Measurements from ENCODE around the gene PAFAH1B2. TPM values are rescaled to one million over a fixed set of nuclear protein-coding genes. Genes with fewer than 3 reads are reported as not detected.

The PAFAH1B2 gene
- total RNA-seq, 2 donors from 2014 or later = 30.0 to 44.9 TPM

DNA sequence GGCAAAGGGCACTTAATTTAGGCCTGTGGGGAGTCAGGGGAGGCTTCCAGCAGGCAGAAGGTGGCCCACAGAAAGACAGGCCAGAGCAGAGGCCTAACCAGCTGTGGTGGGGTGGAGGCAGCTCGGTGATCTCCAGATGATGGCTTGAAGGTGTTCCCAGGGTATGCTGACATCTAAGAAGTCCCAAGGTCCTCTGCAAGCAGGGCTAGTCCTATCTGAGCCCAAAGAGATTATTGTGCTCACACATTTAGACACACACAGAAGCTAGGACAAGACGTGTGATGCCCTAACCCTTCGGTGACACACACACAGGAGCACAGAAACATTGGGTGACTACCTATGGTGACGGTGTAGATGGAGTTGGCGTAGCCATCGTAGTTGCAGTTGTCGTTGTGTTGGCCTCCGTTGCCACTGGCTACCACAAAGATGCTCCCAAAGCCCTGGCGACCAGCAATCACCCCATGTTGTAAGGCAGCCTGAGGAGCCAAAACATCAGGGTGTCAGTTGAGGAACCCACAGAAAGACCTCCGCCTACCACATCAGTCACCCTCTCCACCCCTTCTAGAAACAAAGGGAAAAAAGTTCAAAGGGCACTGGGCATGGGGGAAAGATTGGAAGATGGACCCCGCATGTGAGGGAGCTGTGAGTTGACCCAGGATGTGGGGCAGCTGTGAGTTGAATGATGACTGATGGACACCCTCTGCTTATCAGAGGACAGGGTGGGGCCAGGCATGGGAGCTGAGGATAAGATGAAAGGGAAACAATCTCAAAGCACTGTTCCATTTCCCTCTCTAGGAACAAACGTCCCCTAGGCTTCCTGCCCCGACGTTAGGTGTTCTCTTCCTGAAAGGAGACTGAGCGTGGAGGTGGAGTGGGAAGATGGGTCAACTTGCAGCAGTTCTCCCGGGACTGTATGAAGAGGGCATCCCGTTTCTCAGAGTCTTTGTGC, 79.9 kb downstream of the PAFAH1B2 start:
- Histone ChIP-seq H3K4me3 (no peak overlapping the region), H3K4me1 (peaks cover 38% of the 10 kb centered on the region), H3K9me3 (no peaks in the 10 kb centered on the region), H3K27ac (no peak overlapping the region), H3K27me3 (no peaks in the 10 kb centered on the region), H3K36me3 (replicated peaks in 1 of 2; ENCODE audit: insufficient read depth in 1 of 2, low read depth in 2 of 2) (peaks cover 0 to 19% of the 10 kb centered on the region in 2 donors)
- ATAC-seq (no peak), DNase-seq (no peak)
- WGBS, 2 donors = 78 to 87% methylated on average over 15 to 17 of the region's 17 CpGs
- intact Hi-C loops (cut with DNase I) = loop anchor here (10.0 kb wide), 1 partner anchor 349 kb away; no protein-coding TSS in a partner anchor
- TF ChIP-seq POLR2A (IDR thresholded peaks at IDR 0.05) = no peak
- TF ChIP-seq, protein P1, sequence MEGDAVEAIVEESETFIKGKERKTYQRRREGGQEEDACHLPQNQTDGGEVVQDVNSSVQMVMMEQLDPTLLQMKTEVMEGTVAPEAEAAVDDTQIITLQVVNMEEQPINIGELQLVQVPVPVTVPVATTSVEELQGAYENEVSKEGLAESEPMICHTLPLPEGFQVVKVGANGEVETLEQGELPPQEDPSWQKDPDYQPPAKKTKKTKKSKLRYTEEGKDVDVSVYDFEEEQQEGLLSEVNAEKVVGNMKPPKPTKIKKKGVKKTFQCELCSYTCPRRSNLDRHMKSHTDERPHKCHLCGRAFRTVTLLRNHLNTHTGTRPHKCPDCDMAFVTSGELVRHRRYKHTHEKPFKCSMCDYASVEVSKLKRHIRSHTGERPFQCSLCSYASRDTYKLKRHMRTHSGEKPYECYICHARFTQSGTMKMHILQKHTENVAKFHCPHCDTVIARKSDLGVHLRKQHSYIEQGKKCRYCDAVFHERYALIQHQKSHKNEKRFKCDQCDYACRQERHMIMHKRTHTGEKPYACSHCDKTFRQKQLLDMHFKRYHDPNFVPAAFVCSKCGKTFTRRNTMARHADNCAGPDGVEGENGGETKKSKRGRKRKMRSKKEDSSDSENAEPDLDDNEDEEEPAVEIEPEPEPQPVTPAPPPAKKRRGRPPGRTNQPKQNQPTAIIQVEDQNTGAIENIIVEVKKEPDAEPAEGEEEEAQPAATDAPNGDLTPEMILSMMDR (IDR thresholded peaks at IDR 0.05) = no peak

DNA sequence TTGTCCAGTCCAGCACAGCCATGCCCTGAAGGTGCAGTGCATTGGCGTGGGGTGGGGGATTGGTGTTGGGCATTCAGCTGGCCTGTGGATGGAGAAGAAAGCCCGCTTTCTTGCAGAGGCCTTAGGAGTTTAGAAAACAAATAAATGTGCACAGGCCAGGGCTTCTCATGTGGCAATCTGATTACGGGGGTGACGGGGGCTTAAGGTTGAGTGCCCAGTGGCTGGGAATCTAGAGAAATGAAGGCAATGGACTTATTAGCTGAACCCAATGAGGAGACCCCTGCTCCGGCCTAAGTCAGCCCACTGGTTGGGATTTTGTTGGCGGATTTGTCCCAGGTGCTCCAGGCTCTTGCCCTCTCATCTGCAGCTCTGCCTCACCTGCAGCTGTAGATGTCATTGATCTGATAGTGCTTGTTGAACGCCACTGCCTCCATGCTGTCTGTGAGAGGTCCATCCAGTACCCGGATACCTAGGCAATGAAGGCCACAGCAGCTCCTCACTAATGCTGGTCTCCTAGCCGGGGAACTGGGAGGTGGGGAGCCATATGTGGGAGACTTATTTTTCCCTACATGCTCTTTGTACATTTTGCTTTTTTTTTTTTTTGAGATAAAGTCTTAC, 81.6 kb downstream of the PAFAH1B2 start:
- H3K9me3 ChIP-seq = no peaks in the 10 kb centered on the region
- H3K27ac ChIP-seq = no peak overlapping the region
- intact Hi-C loops (cut with DNase I) = loop anchor here (10.0 kb wide), 1 partner anchor 351 kb away; no protein-coding TSS in a partner anchor
- no peak for ATAC-seq
- DNase-seq = no peak
- no peaks in the 10 kb centered on the region for H3K27me3 ChIP-seq
- TF ChIP-seq POLR2A (IDR thresholded peaks at IDR 0.05) = no peak
- TF ChIP-seq, protein P1 (IDR thresholded peaks at IDR 0.05) = no peak
- peaks cover 35% of the 10 kb centered on the region for H3K4me1 ChIP-seq
- H3K36me3 ChIP-seq (replicated peaks in 1 of 2; ENCODE audit: insufficient read depth in 1 of 2, low read depth in 2 of 2) = peaks cover 0 to 21% of the 10 kb centered on the region in 2 donors
- no peak overlapping the region for H3K4me3 ChIP-seq
- WGBS, 2 donors = 83 to 92% methylated on average over 8 to 9 of the region's 9 CpGs

Other genes with a start within 250 kb of the PAFAH1B2 start
- 10 to 100 TPM; 24.1 to 46.1 TPM for gene SIK3, start 45.9 kb upstream of the PAFAH1B2 start, total RNA-seq
- gene SIDT2, start 34.5 kb downstream of the PAFAH1B2 start, total RNA-seq = 10 to 100 TPM; 42.0 to 88.7 TPM
- gene TAGLN, start 55.1 kb downstream of the PAFAH1B2 start, total RNA-seq = 100 to 1,000 TPM; 124 to 372 TPM
- 10 to 100 TPM; 25.9 to 86.0 TPM for gene PCSK7, start 87.8 kb downstream of the PAFAH1B2 start, total RNA-seq
- gene RNF214, start 88.4 kb downstream of the PAFAH1B2 start, total RNA-seq = 10 to 100 TPM; 10.2 to 12.5 TPM
- gene BACE1-AS, start 147.1 kb downstream of the PAFAH1B2 start, total RNA-seq = 1 to 10 TPM; 5.3 to 6.0 TPM
- 10 to 100 TPM; 47.0 to 70.5 TPM for gene BACE1, start 172.0 kb downstream of the PAFAH1B2 start, total RNA-seq
- gene CEP164, start 183.6 kb downstream of the PAFAH1B2 start, total RNA-seq = 10 to 100 TPM; 29.1 to 45.8 TPM

Measured in body of pancreas (tissue), 4 donors.